ENCODE results near the gene EIF2A.

DNA sequence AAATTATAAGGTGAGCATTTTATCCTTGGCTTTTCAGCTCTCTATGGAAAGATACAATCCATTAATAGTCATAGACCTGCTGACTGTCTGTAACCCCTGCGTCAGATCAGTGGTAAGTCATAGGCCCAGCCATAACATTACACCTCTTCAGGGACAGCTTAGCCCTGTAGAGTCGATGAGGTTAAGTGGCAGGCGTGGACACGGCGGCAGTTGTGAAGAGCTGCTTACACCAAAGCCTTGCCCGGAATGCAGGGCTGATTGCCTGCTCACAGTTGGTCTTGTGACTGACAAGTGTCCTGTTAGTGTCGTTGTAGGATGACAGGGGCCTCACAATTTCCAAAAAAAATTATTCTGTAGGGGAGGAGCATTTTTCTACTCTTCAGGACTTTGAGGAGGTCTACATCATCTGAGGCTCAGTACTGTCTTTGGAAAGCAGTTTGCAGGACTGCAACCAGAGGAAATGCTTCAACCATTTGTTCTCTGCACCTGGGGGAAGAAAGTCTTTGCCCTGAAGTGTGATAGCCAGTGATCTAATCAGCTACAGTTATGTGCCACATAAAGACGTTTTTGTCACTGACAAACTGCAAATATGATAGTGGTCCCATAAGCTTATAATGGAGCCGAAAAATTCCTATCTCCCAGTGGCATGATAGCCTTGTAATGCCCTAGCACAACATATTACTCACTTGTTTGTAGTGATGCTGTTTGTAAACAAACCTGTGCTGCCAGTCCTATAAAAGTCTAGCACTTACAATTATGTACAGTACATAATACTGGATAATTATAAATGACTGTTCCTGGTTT, 41.6 kb downstream of the EIF2A start:
- TF ChIP-seq GATA3 (IDR thresholded peaks at IDR 0.05; ENCODE audit: low read depth, low read length) (no peak), GATA2 (IDR thresholded peaks at IDR 0.05; ENCODE audit: low read depth, low read length) (no peak)
